ENCODE data around the gene PPP2CA. TPM values are rescaled to one million over a fixed set of nuclear protein-coding genes. Genes with fewer than 3 reads are reported as not detected.

The PPP2CA gene
- total and polyA plus RNA-seq, 2 of the 8 experiments (the other 6 are each of a cell fraction or from before 2014, with no cell fraction given) = 75.0 to 205 TPM

GRCh38 chr5:134268019-134268601 lies 42.2 kb upstream of the PPP2CA start:
- H3K27me3 ChIP-seq (replicated peaks in 1 of 4; ENCODE audit: control insufficient read depth in 3 of 4, extremely low read depth in 1 of 4, insufficient read depth in 3 of 4, low read length in 3 of 4) = no peaks in the 10 kb centered on the region
- DNase-seq (ENCODE audit: low read depth in 1 of 2, low spot score in 2 of 2) (no peak), FAIRE-seq (no peak)
- H2AFZ ChIP-seq (ENCODE audit: low read length) = no peak overlapping the region
- no peak overlapping the region for H2BK120ac ChIP-seq (replicated peaks; ENCODE audit: low read depth, low read length)
- H3K23me2 ChIP-seq (ENCODE audit: low read depth, low read length) = no peaks in the 10 kb centered on the region
- 87% methylated on average over 3 of the region's 3 CpGs; no CpG with 5 or more reads in 1 of the 2 experiments for WGBS, 2 experiments (ENCODE audit: extremely low coverage in 1 of 2, insufficient coverage in 1 of 2, insufficient read length in 1 of 2, insufficient replicate concordance in 2 of 2, low coverage in 1 of 2, low lambda C conversion rate in 2 of 2, missing lambda C conversion rate in 1 of 2)
- no peaks in the 10 kb centered on the region for H3K79me1 ChIP-seq (ENCODE audit: low read depth, low read length)
- H3K9ac ChIP-seq (replicated peaks in 1 of 4; ENCODE audit: extremely low read depth in 1 of 4, low read depth in 3 of 4, low read length in 3 of 4) = no peak overlapping the region
- no peak overlapping the region for H3K4me3 ChIP-seq (ENCODE audit: extremely low read depth in 1 of 4, insufficient read depth in 2 of 4, low read depth in 3 of 4, low read length in 4 of 4)
- ChIA-PET CTCF (ENCODE audit: partially characterized antibody) (interaction anchor here (0.7 to 1.0 kb wide), 4 partner anchors 76 to 773 kb away, joined by 3 to 4 read pairs (median 4); no protein-coding TSS in a partner anchor), POLR2A (ENCODE audit: partially characterized antibody) (interaction anchor here (0.7 kb wide), 1 partner anchor 243 kb away, joined by 3 read pairs; no protein-coding TSS in a partner anchor)
- no peak overlapping the region for H3K27ac ChIP-seq (ENCODE audit: low read depth, low read length)
- H3K4me1 ChIP-seq (replicated peaks in 1 of 4; ENCODE audit: control insufficient read depth in 3 of 4, insufficient read depth in 4 of 4, low read length in 3 of 4) = no peaks in the 10 kb centered on the region
- H3K36me3 ChIP-seq (ENCODE audit: control insufficient read depth in 2 of 4, insufficient read depth in 4 of 4, low read length in 3 of 4) = no peaks in the 10 kb centered on the region
- no peak overlapping the region for H2BK20ac ChIP-seq (ENCODE audit: low read length)
- no peak overlapping the region for H4K91ac ChIP-seq (replicated peaks; ENCODE audit: insufficient read length, low read length)
- H3K4ac ChIP-seq (replicated peaks; ENCODE audit: insufficient read length, low read depth, low read length) = no peak overlapping the region
- no peak overlapping the region for H3K23ac ChIP-seq (ENCODE audit: insufficient read length)
- H2AK5ac ChIP-seq (ENCODE audit: low read depth, low read length) = no peak overlapping the region
- H3K56ac ChIP-seq (replicated peaks; ENCODE audit: insufficient read length, low read depth, low read length) = no peak overlapping the region
- no peak overlapping the region for H3K4me2 ChIP-seq (ENCODE audit: insufficient read depth in 1 of 2, low read depth in 2 of 2, low read length in 2 of 2)
- no peak overlapping the region for H4K8ac ChIP-seq (ENCODE audit: extremely low read depth, insufficient read depth, low read length)
- no peak overlapping the region for H2BK5ac ChIP-seq (ENCODE audit: low read depth, low read length)
- peaks cover 3 to 23% of the 10 kb centered on the region in 2 experiments; a peak in 3 of 4 replicates for H3K9me3 ChIP-seq (ENCODE audit: insufficient read depth in 2 of 2, low read depth in 1 of 2, low read length in 1 of 2)
- H4K20me1 ChIP-seq (replicated peaks in 1 of 2; ENCODE audit: control insufficient read depth in 1 of 2, insufficient read depth in 2 of 2, low read length in 2 of 2) = no peaks in the 10 kb centered on the region
- H2BK12ac ChIP-seq (ENCODE audit: low read depth, low read length) = no peak overlapping the region
- no peak overlapping the region for H4K5ac ChIP-seq (ENCODE audit: insufficient read length, low read depth, low read length)
- H3K79me2 ChIP-seq (ENCODE audit: control insufficient read depth in 1 of 2, insufficient read depth in 2 of 2, low read length in 2 of 2) = no peaks in the 10 kb centered on the region
- no peak overlapping the region for H3K18ac ChIP-seq (ENCODE audit: extremely low read depth, low read length)
- H3K14ac ChIP-seq (ENCODE audit: insufficient read length) = no peak overlapping the region
- H2BK15ac ChIP-seq (ENCODE audit: low read length) = no peak overlapping the region
- TF ChIP-seq CTCF (IDR thresholded peaks at IDR 0.05; ENCODE audit: control extremely low read depth in 1 of 3, insufficient read depth in 1 of 3, low read depth in 1 of 3, low read length in 3 of 3) (no peak), CREB1 (IDR thresholded peaks at IDR 0.05) (no peak), JUN (IDR thresholded peaks at IDR 0.05; ENCODE audit: low read depth, low read length) (no peak), TAF7 (optimal IDR thresholded peaks at IDR 0.05; ENCODE audit: borderline replicate concordance, low read depth, low read length) (no peak), RBBP5 (IDR thresholded peaks at IDR 0.05; ENCODE audit: borderline replicate concordance, low read depth, low read length) (no peak), CTBP2 (IDR thresholded peaks at IDR 0.05; ENCODE audit: borderline replicate concordance, insufficient read depth, insufficient read length, low read length) (no peak), POLR2A (IDR thresholded peaks at IDR 0.05; ENCODE audit: control extremely low read depth in 1 of 2, low read depth in 2 of 2, low read length in 2 of 2) (no peak), CHD1 (IDR thresholded peaks at IDR 0.05; ENCODE audit: low read depth, low read length) (no peak), RXRA (IDR thresholded peaks at IDR 0.05; ENCODE audit: insufficient read depth, low read depth, low read length) (no peak), HDAC2 (IDR thresholded peaks at IDR 0.05; ENCODE audit: borderline replicate concordance in 1 of 2, low read depth in 2 of 2, low read length in 2 of 2) (no peak), CBX5 (IDR thresholded peaks at IDR 0.05; ENCODE audit: low read depth, low read length) (no peak)
